GM12878 (cell line): ENCODE data around the gene TEFM.

ENCODE experiments used
- PAX5 ChIP-seq: IDR thresholded peaks from 2 replicates; pipeline ENCODE4 v1.6.1; 2011; ENCODE audit warnings: low read depth, low read length, borderline replicate concordance
- TF ChIP-seq, protein P1 (sequence below): IDR thresholded peaks from 2 replicates; pipeline ENCODE4 v1.6.1; 2012; ENCODE audit warnings: improper control_type of control experiment, low read depth, low read length; ENCODE audit not compliant: insufficient replicate concordance
- TF ChIP-seq, protein P2 (sequence below), 3 experiments: IDR thresholded peaks in 2 of 3; conservative IDR thresholded peaks in 1 of 3; 2 replicates each; pipeline ENCODE4 v1.5.1; 2011; ENCODE audit warnings: low read depth in 3 of 3, low read length in 3 of 3, mild to moderate bottlenecking in 3 of 3, control low read depth in 2 of 3, moderate library complexity in 2 of 3, inconsistent platforms in 1 of 3, mixed read lengths in 1 of 3; ENCODE audit not compliant: control insufficient read depth in 2 of 3, insufficient read depth in 1 of 3; ENCODE audit errors: extremely low read depth in 1 of 3

DNA sequence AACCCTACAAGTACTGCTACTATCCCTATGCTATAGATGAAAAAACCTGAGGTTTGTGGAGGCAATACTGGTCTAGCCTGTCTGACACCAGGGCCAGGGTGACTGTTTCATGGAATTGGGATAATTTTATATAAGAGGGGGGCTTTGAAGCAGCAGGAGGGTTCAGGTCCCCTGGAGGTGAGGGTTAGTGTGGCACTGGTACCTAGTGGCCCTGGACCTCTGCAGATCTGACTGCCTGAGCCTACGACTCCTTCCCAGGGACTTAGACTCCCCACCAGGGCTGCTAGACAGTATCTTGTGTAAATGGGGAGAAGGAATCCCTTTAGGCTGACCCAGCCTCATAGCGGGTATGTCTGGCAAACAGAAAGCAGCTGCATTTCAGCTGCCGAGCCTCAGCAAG lies 22.5 kb upstream of the TEFM start:
- TF ChIP-seq, protein P1, sequence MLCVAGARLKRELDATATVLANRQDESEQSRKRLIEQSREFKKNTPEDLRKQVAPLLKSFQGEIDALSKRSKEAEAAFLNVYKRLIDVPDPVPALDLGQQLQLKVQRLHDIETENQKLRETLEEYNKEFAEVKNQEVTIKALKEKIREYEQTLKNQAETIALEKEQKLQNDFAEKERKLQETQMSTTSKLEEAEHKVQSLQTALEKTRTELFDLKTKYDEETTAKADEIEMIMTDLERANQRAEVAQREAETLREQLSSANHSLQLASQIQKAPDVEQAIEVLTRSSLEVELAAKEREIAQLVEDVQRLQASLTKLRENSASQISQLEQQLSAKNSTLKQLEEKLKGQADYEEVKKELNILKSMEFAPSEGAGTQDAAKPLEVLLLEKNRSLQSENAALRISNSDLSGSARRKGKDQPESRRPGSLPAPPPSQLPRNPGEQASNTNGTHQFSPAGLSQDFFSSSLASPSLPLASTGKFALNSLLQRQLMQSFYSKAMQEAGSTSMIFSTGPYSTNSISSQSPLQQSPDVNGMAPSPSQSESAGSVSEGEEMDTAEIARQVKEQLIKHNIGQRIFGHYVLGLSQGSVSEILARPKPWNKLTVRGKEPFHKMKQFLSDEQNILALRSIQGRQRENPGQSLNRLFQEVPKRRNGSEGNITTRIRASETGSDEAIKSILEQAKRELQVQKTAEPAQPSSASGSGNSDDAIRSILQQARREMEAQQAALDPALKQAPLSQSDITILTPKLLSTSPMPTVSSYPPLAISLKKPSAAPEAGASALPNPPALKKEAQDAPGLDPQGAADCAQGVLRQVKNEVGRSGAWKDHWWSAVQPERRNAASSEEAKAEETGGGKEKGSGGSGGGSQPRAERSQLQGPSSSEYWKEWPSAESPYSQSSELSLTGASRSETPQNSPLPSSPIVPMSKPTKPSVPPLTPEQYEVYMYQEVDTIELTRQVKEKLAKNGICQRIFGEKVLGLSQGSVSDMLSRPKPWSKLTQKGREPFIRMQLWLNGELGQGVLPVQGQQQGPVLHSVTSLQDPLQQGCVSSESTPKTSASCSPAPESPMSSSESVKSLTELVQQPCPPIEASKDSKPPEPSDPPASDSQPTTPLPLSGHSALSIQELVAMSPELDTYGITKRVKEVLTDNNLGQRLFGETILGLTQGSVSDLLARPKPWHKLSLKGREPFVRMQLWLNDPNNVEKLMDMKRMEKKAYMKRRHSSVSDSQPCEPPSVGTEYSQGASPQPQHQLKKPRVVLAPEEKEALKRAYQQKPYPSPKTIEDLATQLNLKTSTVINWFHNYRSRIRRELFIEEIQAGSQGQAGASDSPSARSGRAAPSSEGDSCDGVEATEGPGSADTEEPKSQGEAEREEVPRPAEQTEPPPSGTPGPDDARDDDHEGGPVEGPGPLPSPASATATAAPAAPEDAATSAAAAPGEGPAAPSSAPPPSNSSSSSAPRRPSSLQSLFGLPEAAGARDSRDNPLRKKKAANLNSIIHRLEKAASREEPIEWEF = no peak
- TF ChIP-seq, protein P2, sequence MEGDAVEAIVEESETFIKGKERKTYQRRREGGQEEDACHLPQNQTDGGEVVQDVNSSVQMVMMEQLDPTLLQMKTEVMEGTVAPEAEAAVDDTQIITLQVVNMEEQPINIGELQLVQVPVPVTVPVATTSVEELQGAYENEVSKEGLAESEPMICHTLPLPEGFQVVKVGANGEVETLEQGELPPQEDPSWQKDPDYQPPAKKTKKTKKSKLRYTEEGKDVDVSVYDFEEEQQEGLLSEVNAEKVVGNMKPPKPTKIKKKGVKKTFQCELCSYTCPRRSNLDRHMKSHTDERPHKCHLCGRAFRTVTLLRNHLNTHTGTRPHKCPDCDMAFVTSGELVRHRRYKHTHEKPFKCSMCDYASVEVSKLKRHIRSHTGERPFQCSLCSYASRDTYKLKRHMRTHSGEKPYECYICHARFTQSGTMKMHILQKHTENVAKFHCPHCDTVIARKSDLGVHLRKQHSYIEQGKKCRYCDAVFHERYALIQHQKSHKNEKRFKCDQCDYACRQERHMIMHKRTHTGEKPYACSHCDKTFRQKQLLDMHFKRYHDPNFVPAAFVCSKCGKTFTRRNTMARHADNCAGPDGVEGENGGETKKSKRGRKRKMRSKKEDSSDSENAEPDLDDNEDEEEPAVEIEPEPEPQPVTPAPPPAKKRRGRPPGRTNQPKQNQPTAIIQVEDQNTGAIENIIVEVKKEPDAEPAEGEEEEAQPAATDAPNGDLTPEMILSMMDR (IDR thresholded peaks at IDR 0.05 in 2 of 3, conservative IDR thresholded peaks at IDR 0.05 in 1 of 3; ENCODE audit: control insufficient read depth in 2 of 3, extremely low read depth in 1 of 3, insufficient read depth in 1 of 3, low read depth in 3 of 3, low read length in 3 of 3) = no peak
- TF ChIP-seq PAX5 = no peak
